Activated T-helper 2 cell treated with anti-CD3 and anti-CD28 coated beads, Interferon-gamma antibody, Interleukin-2, Interleukin-4, amounts not matched to agents 10 μg/mL and 5 μg/mL and 100 μg/mL, durations not matched to agents 14 hours and 24 hours and 36 hours (primary cell): ENCODE data around the gene ANP32E. TPM values are rescaled to one million over a fixed set of nuclear protein-coding genes. Genes with fewer than 3 reads are reported as not detected.

Experiments
- DNase-seq: peaks from one replicate; pipeline ENCODE4 v3.0.0; 2021; ENCODE audit warnings: low spot score
- H3K27ac Mint-ChIP-seq: one replicate; pipeline ENCODE4 v1.8.0; 2021; ENCODE audit warnings: mixed read lengths
- H3K27me3 Mint-ChIP-seq: one replicate; pipeline ENCODE4 v1.8.0; 2021; ENCODE audit warnings: low read depth, mixed read lengths
- H3K36me3 Mint-ChIP-seq: one replicate; pipeline ENCODE4 v1.8.0; 2021; ENCODE audit warnings: low read depth, mixed read lengths
- H3K4me1 Mint-ChIP-seq: one replicate; pipeline ENCODE4 v1.8.0; 2021; ENCODE audit warnings: low read depth, mixed read lengths
- H3K4me3 Mint-ChIP-seq: one replicate; pipeline ENCODE4 v1.8.0; 2021; ENCODE audit warnings: low read depth, mild to moderate bottlenecking, moderate library complexity, mixed read lengths
- H3K9me3 Mint-ChIP-seq: one replicate; pipeline ENCODE4 v1.8.0; 2021; ENCODE audit warnings: mixed read lengths
- intact Hi-C: fragments of 100-400 bp; cut with micrococcal nuclease; formaldehyde crosslinking; loops from one replicate; pipeline ENCODE4 v1.15.1; 2023
- total RNA-seq: library from RNA; stranded (reverse); gene quantifications from 2 replicates; pipeline ENCODE4 v1.2.3, GENCODE V29; 2022

ANP32E gene
- total RNA-seq, result 195 and 198 TPM in 2 replicates

DNA sequence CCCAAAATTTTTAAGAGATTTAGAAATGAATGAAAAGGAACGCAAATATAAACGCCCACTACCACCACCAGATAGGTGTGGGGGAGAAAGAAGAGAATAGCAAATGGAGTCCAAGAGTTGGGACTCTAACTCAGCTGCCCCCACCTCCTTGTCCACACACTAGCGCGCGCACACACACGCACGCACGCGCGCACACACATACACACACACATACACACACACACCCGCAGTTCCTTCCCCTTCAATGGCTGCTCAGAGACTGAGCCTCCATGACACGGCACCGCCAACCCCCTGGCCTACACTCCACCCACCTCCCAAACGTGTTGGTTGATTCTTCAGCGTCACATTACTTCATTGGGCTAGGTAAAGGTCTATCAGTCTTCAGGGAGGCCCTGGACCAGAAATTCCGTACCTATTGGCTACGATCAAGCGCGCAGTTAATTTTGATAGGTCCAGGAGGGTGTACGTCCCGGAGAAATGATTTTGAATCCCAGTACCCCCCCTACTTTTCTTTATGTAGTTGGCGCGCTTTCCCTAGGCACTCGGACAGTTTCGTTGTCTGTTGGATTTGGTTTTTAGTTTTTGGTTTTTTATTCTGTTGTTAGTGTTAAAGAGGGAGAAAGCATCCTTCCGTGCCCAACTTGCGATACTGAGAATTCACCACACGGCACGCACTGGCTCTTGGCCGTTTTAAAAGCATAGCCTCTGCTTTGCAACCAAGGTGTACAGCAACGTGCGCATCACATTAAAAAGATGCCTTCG lies at the start of gene ANP32E:
TSS of gene ANP32E (minus strand) at position 261 of the 762 bp plus-strand sequence. CDS start 326 bp downstream, outside the sequence.
- intact Hi-C loops, result loop anchor here (1.0 to 10.0 kb wide), 7 partner anchors 23 to 919 kb away; partner anchors contain the start of genes APH1A, CIART, OTUD7B and TNFAIP8L2
- Mint-ChIP-seq H3K4me3 (no peak within 1 kb of the TSS), H3K36me3 (peaks cover 19% of the 10 kb centered on the region), H3K27me3 (peaks cover 1% of the 10 kb centered on the region), H3K9me3 (no peaks in the 10 kb centered on the region), H3K4me1 (peaks cover 18% of the 10 kb centered on the region), H3K27ac (peak within 1 kb of the TSS; percentile 97)
- peak; percentile 95 for DNase-seq

DNA sequence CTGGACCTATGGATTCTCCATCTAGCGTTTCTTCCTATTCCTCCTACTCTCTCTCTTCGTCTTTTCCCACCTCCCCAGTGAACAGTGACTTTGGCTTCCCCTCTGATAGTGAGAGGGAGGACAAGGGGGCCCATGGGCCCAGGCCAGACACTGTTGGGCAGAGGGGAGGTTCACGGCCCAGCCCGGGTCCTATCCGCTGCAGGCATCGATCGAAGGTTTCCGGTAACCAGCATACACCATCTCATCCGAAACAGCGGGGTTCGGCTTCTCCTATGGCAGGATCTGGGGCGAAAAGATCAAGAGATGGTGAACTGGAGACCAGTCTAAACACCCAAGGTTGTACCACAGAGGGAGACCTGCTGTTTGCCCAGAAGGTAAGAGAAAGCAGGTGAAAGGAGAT lies 47.3 kb upstream of the ANP32E start:
- H3K27me3 Mint-ChIP-seq, result peaks cover 17% of the 10 kb centered on the region
- H3K4me3 Mint-ChIP-seq, result peak overlapping the region; percentile 32
- DNase-seq, result no peak
- intact Hi-C loops, result loop anchor here (5.0 kb wide), 1 partner anchor 46 kb away; the partner anchor contains the start of gene ANP32E
- no peak overlapping the region for H3K27ac Mint-ChIP-seq
- H3K9me3 Mint-ChIP-seq, result peaks cover 7% of the 10 kb centered on the region
- H3K4me1 Mint-ChIP-seq, result peaks cover 24% of the 10 kb centered on the region
- no peaks in the 10 kb centered on the region for H3K36me3 Mint-ChIP-seq

DNA sequence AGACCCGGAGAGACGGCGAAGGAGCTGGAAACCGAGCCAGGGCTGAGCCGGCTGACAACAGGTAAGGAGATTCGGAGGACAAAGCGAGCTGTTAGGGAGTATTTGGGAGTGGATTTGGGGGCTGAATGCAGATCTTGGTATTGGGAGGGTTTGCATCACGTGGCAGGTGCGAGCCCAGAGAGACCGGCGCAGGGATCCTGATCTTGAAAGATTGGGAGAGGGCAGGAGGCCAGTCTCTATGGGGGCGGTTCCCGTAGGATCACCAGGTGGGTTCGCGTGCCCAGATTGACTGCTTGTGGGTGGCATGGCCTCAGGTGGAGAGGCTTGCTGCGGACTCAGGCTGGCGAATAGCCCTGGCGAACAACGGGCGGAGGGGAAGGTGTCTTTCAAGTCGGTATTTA lies 46.6 kb upstream of the ANP32E start:
- Mint-ChIP-seq H3K27me3 (peaks cover 17% of the 10 kb centered on the region), H3K9me3 (peaks cover 7% of the 10 kb centered on the region), H3K4me1 (peaks cover 24% of the 10 kb centered on the region), H3K4me3 (peak overlapping the region; percentile 90), H3K27ac (no peak overlapping the region), H3K36me3 (no peaks in the 10 kb centered on the region)
- no peak for DNase-seq
- intact Hi-C loops, result loop anchor here (1.0 to 5.0 kb wide), 2 partner anchors 11 to 45 kb away; partner anchors contain the start of genes ANP32E and MRPS21

DNA sequence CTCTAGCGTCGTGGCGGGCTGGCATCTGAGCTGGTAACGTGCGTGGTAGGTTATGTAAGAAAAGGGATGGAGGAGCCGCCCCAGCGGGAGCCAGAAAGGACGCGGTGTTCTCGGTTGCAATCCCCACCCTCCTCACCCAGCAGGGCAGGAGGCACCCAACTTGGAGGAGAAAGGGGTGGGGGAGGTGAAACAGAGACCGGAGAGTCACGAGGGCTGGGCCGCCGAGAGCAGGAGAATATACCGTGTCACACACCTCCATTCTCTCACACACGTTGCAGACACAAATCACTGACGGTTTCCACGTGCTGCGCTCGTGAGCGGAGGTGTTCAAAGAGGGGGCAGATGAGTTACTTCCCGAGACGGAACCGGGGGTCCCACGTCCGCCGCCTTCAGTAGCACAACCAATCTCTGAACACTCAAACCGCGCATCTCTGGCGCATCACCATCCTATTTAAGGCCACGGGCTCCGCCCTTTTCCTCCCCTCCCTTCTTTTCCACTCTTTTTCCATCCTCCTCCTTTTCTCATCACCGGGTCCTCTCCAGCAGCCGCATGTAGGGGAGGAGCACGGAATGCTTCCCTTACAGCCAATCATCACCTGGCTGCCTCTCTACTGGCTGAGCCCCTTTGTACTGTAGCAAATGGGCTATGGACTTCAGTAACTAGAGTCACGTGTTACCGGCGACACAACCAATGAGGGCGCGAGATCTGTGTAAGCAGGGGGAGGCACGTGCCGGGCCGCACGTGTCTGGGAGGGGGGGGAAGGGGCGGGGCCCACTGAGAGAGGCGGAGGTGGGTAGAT lies 46.0 kb upstream of the ANP32E start, which contains the start of gene CIART:
TSS of gene CIART (plus strand) at position 797 of the 800 bp plus-strand sequence. CDS start 714 bp downstream, outside the sequence.
- Mint-ChIP-seq H3K36me3 (no peaks in the 10 kb centered on the region), H3K27me3 (peaks cover 17% of the 10 kb centered on the region), H3K27ac (peak within 1 kb of the TSS; percentile 86), H3K9me3 (peaks cover 7% of the 10 kb centered on the region), H3K4me3 (peak within 1 kb of the TSS; percentile 90), H3K4me1 (peaks cover 24% of the 10 kb centered on the region)
- peak; percentile 72 for DNase-seq
- intact Hi-C loops, result loop anchor here (1.0 to 5.0 kb wide), 4 partner anchors 11 to 45 kb away; partner anchors contain the start of genes ANP32E, APH1A and MRPS21

DNA sequence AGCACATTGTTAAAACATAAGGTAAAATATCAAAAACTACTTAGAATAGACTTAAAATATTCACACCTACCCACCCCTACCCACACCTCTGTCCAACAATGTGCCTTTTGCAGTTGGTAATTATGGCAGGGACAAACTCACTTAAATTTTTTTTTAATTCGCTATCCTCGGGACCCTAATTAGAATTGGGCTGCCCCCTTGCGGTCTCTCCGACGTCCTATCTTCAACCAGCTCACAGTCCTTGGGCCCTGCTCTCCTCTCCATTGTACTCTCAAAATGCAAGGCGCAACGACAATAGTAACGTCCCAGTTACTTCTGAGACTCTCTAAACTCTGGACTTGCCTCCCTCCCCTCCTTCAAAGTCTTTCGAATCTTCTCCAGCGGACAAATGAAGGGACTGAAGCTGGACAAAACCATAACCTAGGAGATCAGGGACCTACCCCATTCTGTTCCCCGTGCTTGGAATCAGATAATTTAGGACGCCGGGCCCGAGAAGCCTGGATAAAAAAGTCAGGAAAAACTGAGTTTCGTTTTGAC lies 45.4 kb upstream of the ANP32E start:
- Mint-ChIP-seq H3K27me3 (peaks cover 17% of the 10 kb centered on the region), H3K4me1 (peaks cover 24% of the 10 kb centered on the region), H3K4me3 (peak overlapping the region; percentile 90), H3K36me3 (no peaks in the 10 kb centered on the region), H3K9me3 (peaks cover 7% of the 10 kb centered on the region), H3K27ac (peak overlapping the region; percentile 54)
- DNase-seq, result peak; percentile 49
- intact Hi-C loops, result loop anchor here (1.0 to 5.0 kb wide), 3 partner anchors 12 to 44 kb away; partner anchors contain the start of genes ANP32E and APH1A

DNA sequence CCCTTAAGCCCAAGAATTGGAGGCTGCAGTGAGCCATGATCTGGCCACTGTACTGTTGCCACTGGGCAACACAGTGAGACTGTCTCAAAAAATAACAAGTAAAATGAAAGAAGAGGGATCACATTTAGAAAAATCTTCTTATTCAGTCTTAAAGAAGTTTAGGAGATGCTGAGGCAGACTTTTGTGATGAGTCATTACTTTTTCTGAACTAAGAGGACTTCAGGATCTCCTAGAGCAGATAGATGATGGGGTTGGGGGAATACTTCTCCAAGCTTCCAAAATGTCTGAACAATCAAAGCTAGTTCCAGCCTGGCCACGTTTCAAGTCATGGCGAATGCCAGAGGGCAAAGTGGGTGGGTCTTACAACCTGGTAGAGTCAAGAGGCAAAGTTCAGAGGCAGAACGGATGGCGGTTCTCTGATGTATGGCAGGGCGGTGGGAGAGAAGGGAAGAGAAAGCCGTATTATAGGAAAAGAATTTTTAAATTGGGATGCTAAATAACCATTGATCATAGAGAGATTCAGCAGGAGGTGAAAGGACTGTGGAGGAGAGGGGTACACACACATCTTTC lies 44.3 kb upstream of the ANP32E start:
- Mint-ChIP-seq H3K4me1 (peaks cover 24% of the 10 kb centered on the region), H3K27me3 (peaks cover 17% of the 10 kb centered on the region), H3K27ac (no peak overlapping the region), H3K36me3 (no peaks in the 10 kb centered on the region), H3K4me3 (peak overlapping the region; percentile 56), H3K9me3 (peaks cover 7% of the 10 kb centered on the region)
- DNase-seq, result no peak
- intact Hi-C loops, result loop anchor here (5.0 kb wide), 1 partner anchor 43 kb away; the partner anchor contains the start of gene ANP32E

DNA sequence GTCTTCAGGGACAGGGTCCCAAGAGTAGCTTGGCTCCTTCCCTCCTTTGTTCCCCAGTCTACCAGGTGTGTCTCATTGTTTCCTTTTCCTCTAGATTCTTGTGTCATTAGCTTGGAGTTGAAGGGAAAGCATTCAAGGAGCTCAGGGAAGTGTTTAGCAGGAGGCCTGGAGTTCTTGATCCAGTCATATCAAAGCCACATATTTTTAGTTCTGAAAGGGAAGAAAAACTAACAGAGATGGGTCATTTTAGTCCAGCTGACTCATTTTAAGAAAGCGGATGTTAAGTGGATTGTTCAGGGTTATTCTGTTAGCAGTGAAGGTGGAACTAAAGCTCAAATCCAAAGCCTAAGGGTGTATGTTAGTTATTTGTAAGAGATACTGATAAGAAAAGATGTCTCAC lies 37.4 kb upstream of the ANP32E start:
- no peak overlapping the region for H3K4me3 Mint-ChIP-seq
- H3K9me3 Mint-ChIP-seq, result no peaks in the 10 kb centered on the region
- H3K27ac Mint-ChIP-seq, result no peak overlapping the region
- peaks cover 3% of the 10 kb centered on the region for H3K36me3 Mint-ChIP-seq
- peaks cover under 1% of the 10 kb centered on the region for H3K27me3 Mint-ChIP-seq
- intact Hi-C loops, result no loop called here
- DNase-seq, result no peak
- peaks cover 6% of the 10 kb centered on the region for H3K4me1 Mint-ChIP-seq

DNA sequence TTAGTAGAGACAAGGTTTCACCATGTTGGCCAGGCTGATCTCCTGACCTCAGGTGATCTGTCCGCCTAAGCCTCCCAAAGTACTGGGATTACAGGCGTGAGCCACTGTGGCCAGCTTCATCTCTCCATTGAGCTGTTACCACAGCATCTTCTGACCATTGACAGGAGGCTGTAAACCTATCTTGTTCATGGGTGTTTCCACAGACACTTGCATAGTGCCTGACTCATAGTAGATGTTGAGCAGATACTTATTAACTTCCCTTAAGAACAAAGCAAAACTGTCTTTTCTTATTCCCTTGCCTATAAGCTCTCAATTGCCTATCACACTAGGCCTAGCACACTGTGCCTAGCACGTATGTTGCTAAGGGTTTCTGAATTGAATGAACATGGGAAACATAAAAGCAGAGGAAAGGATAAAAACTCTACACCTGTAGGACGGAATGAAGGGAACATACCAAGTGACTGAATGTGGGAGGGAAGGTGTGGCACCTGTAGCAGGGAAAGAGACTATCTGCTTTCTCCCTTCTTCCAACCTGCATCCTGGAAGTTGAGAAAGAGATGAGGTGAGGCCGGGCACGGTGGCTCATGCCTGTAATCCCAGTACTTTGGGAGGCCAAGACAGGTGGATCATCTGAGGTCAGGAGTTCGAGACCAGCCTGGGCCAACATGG lies 35.5 kb upstream of the ANP32E start:
- H3K27me3 Mint-ChIP-seq, result no peaks in the 10 kb centered on the region

DNA sequence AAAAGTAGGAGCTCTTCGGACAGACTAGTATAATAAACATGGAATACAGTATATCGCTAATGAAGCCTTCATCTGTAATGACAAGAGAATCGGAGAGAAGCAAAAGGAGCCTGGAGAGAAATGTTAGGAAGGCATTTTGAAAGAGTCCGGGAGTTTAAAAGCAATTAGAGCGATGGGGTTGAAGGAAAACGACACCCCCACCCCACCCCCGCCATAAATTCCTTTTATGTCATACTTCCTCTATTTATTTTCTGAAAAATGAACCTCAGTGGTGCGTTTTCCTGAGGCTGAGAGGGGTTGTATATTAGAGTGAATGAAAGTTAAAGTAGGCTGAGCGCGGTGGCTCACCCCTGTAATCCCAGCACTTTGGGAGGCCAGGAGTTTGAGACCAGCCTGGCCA lies 33.5 kb upstream of the ANP32E start:
- Mint-ChIP-seq H3K36me3 (peaks cover 40% of the 10 kb centered on the region), H3K9me3 (no peaks in the 10 kb centered on the region), H3K27ac (peak overlapping the region; percentile 80), H3K4me1 (peaks cover 17% of the 10 kb centered on the region), H3K4me3 (peak overlapping the region; percentile 91), H3K27me3 (no peaks in the 10 kb centered on the region)
- intact Hi-C loops, result loop anchor here (1.0 to 5.0 kb wide), 5 partner anchors 12 to 93 kb away; partner anchors contain the start of genes ANP32E, MRPS21 and RPRD2
- no peak for DNase-seq

More for the DNA sequence above, 35.5 kb upstream of the ANP32E start:
- Mint-ChIP-seq H3K9me3 (no peaks in the 10 kb centered on the region), H3K27ac (no peak overlapping the region), H3K4me1 (peaks cover 17% of the 10 kb centered on the region), H3K36me3 (peaks cover 21% of the 10 kb centered on the region), H3K4me3 (no peak overlapping the region)
- intact Hi-C loops, result no loop called here
- no peak for DNase-seq

DNA sequence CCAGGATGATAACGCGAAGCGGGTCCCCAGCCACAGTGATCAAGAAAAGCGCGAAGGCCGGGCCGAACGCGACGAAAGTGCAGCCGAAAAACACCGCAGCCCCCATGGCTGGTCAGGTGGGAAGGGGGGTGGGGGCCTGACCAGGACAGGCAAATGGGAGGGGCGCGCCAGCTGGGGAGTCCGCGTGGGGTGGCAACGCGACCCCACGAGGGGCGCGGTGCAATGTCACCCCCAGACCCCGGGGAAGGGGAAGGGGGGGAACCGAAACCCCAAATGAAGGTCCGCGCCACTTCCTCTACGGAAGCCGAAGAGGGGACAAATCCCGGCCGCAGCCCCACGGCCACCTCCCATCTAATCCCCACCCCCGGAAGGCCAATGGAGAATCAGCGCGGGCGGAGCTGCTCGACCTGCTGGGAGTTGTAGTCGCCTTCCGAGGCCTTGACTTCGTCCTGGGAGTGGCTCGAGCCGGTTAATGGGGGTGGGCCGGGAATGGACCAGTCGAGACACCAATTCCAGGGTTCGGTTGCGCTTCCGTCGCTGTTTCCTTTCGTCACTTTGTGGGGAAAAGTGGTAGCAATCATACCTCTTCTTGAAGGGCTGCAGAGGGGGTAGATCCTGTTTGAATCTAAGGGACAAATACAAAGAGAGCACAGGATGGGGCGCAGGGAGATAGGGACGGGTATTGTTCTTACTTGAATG lies 32.9 kb upstream of the ANP32E start, which contains the start of gene APH1A:
TSS of gene APH1A (minus strand) at position 312 of the 699 bp plus-strand sequence. CDS start at position 106, 206 bp downstream.
- intact Hi-C loops, result loop anchor here (1.0 to 5.0 kb wide), 5 partner anchors 12 to 93 kb away; partner anchors contain the start of genes ANP32E, MRPS21 and RPRD2
- H3K27me3 Mint-ChIP-seq, result no peaks in the 10 kb centered on the region
- H3K27ac Mint-ChIP-seq, result peak within 1 kb of the TSS; percentile 80
- H3K36me3 Mint-ChIP-seq, result peaks cover 41% of the 10 kb centered on the region
- peaks cover 17% of the 10 kb centered on the region for H3K4me1 Mint-ChIP-seq
- peak within 1 kb of the TSS; percentile 91 for H3K4me3 Mint-ChIP-seq
- DNase-seq, result peak; percentile 92
- H3K9me3 Mint-ChIP-seq, result no peaks in the 10 kb centered on the region

DNA sequence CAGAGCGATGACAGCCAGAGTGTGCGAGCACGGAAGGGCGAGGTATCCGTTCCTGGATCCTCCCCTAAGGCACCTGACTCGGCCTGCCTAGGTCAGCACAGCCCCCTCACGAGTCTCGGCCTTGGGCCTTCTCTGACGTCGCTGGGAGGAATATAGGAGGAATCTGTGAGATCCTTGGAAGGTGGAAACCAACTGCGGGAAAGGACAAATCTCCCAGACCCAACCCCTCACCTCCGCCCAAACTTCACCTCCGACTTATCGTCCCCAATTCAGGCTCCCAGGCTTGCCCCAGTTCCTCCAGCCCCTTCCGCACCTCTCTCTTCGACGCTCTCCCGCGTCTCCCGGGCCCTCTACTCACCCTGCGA lies 32.4 kb upstream of the ANP32E start:
- peaks cover 41% of the 10 kb centered on the region for H3K36me3 Mint-ChIP-seq
- H3K4me1 Mint-ChIP-seq, result peaks cover 17% of the 10 kb centered on the region
- intact Hi-C loops, result loop anchor here (2.0 to 5.0 kb wide), 3 partner anchors 14 to 94 kb away; partner anchors contain the start of genes ANP32E and RPRD2
- H3K9me3 Mint-ChIP-seq, result no peaks in the 10 kb centered on the region
- H3K27ac Mint-ChIP-seq, result peak overlapping the region; percentile 80
- DNase-seq, result peak; percentile 37
- H3K4me3 Mint-ChIP-seq, result peak overlapping the region; percentile 91
- H3K27me3 Mint-ChIP-seq, result no peaks in the 10 kb centered on the region
